IMR-90 (cell line): ENCODE measurements around the gene NCOA3.
"Not testable (repeated sequence)": the region's sequence is repeated elsewhere in the genome, so short reads cannot be mapped to it uniquely, and the experiment has no call there.

Experiments
- BHLHE40 ChIP-seq: fragments of 150-350 bp; IDR thresholded peaks from 2 replicates; pipeline ENCODE4 v1.6.1; 2016; ENCODE audit warnings: mild to moderate bottlenecking, low read depth, low read length
- CEBPB ChIP-seq: IDR thresholded peaks from 2 replicates; pipeline ENCODE4 v1.6.1; 2012; ENCODE audit warnings: low read depth, low read length, improper control_type of control experiment
- CTCF ChIP-seq: conservative IDR thresholded peaks from 2 replicates; pipeline ENCODE4 v1.5.1; 2012; ENCODE audit warnings: mild to moderate bottlenecking, low read depth, low read length, improper control_type of control experiment
- ELK1 ChIP-seq: fragments of 150-350 bp; IDR thresholded peaks from 2 replicates; pipeline ENCODE4 v1.6.1; 2016; ENCODE audit warnings: low read depth, mild to moderate bottlenecking, low read length, moderate library complexity, borderline replicate concordance
- MAZ ChIP-seq: IDR thresholded peaks from 2 replicates; pipeline ENCODE4 v1.6.1; 2012; ENCODE audit warnings: low read depth, mild to moderate bottlenecking, low read length, improper control_type of control experiment, moderate library complexity, borderline replicate concordance
- MXI1 ChIP-seq: IDR thresholded peaks from 2 replicates; pipeline ENCODE4 v1.6.1; 2012; ENCODE audit warnings: low read depth, mild to moderate bottlenecking, low read length, moderate library complexity, borderline replicate concordance
- POLR2A ChIP-seq: IDR thresholded peaks from 2 replicates; pipeline ENCODE4 v1.6.1; 2012; ENCODE audit warnings: mild to moderate bottlenecking, low read depth, low read length
- RAD21 ChIP-seq: IDR thresholded peaks from 2 replicates; pipeline ENCODE4 v1.6.1; 2012; ENCODE audit warnings: low read length, improper control_type of control experiment
- RFX5 ChIP-seq: IDR thresholded peaks from 2 replicates; pipeline ENCODE4 v1.8.0; 2012; ENCODE audit warnings: low read depth, mild to moderate bottlenecking, low read length, moderate library complexity
- SMC3 ChIP-seq: fragments of 150-350 bp; IDR thresholded peaks from 2 replicates; pipeline ENCODE4 v1.6.1; 2016; ENCODE audit warnings: low read depth, mild to moderate bottlenecking, antibody characterized with exemption, low read length, moderate library complexity
- USF2 ChIP-seq: fragments of 150-350 bp; IDR thresholded peaks from 2 replicates; pipeline ENCODE4 v1.6.1; 2017; ENCODE audit warnings: mild to moderate bottlenecking, antibody characterized with exemption, low read length, low read depth

- TF ChIP-seq CTCF, RFX5, ELK1, CEBPB, USF2, POLR2A, RAD21, SMC3, MAZ, BHLHE40, MXI1: not testable (repeated sequence)
These were observed 39.8 kb upstream of the NCOA3 start for GRCh38 chr20:47461906-47462305.
